GM23338 (cell line): Measurements from ENCODE around the gene C16orf95. TPM values are rescaled to one million over a fixed set of nuclear protein-coding genes. Genes with fewer than 3 reads are reported as not detected.

ENCODE experiments used
- ATAC-seq: fragments of 200-7000 bp; cut with Tn5 transposase; 3 replicates; pipeline ENCODE4 v1.9.1; 2020
- DNase-seq: peaks from one replicate; pipeline ENCODE4 v3.0.0-alpha.2; 2015; ENCODE audit warnings: low spot score
- H2AFZ ChIP-seq: fragments of 200-600 bp; sonication (generic); 2 replicates; pipeline ENCODE4 v1.8.0; 2016; ENCODE audit warnings: antibody characterized with exemption, mild to moderate bottlenecking, moderate library complexity
- H3F3A ChIP-seq: fragments of 200-600 bp; sonication (generic); replicated peaks from 2 replicates; pipeline ENCODE4 v1.8.0; 2017; ENCODE audit warnings: antibody characterized with exemption, mixed run types, low read depth
- H3K27ac ChIP-seq: fragments of 200-600 bp; sonication (generic); 2 replicates; pipeline ENCODE4 v1.6.1; 2016; ENCODE audit warnings: low read depth
- H3K27me3 ChIP-seq: fragments of 200-600 bp; sonication (generic); 2 replicates; pipeline ENCODE4 v1.8.0; 2016; ENCODE audit warnings: mild to moderate bottlenecking, mixed run types, moderate library complexity; ENCODE audit not compliant: insufficient read depth
- H3K36me3 ChIP-seq: fragments of 200-600 bp; sonication (generic); 2 replicates; pipeline ENCODE4 v1.8.0; 2016; ENCODE audit warnings: mild to moderate bottlenecking; ENCODE audit not compliant: insufficient read depth
- H3K4me1 ChIP-seq: fragments of 200-600 bp; sonication (generic); 2 replicates; pipeline ENCODE4 v1.8.0; 2016; ENCODE audit warnings: mild to moderate bottlenecking, moderate library complexity; ENCODE audit not compliant: insufficient read depth
- H3K4me2 ChIP-seq: fragments of 200-600 bp; sonication (generic); 2 replicates; pipeline ENCODE4 v1.7.1; 2017; ENCODE audit warnings: mixed run types
- H3K4me3 ChIP-seq: fragments of 200-600 bp; sonication (generic); 2 replicates; pipeline ENCODE4 v1.6.1; 2016; ENCODE audit warnings: mixed run types
- H3K79me2 ChIP-seq: fragments of 200-600 bp; sonication (generic); replicated peaks from 2 replicates; pipeline ENCODE4 v1.8.0; 2017; ENCODE audit warnings: mild to moderate bottlenecking; ENCODE audit not compliant: insufficient read depth
- H3K9me2 ChIP-seq: fragments of 200-600 bp; sonication (generic); 2 replicates; pipeline ENCODE4 v1.8.0; 2017; ENCODE audit not compliant: insufficient read depth
- H4K20me1 ChIP-seq: fragments of 200-600 bp; sonication (generic); replicated peaks from 2 replicates; pipeline ENCODE4 v1.8.0; 2017; ENCODE audit warnings: mild to moderate bottlenecking; ENCODE audit not compliant: insufficient read depth
- H3K27ac Mint-ChIP-seq: 2 replicates; pipeline ENCODE4 v1.8.0; 2020; ENCODE audit warnings: inconsistent platforms, mild to moderate bottlenecking, moderate library complexity, mixed read lengths
- H3K27me3 Mint-ChIP-seq: 3 replicates; pipeline ENCODE4 v1.8.0; 2022; ENCODE audit warnings: low read depth, mild to moderate bottlenecking, moderate library complexity, mixed read lengths, inconsistent platforms; ENCODE audit not compliant: insufficient read depth, poor library complexity
- H3K36me3 Mint-ChIP-seq: 3 replicates; pipeline ENCODE4 v1.8.0; 2021; ENCODE audit warnings: low read depth, mild to moderate bottlenecking, inconsistent platforms, moderate library complexity, mixed read lengths
- H3K4me1 Mint-ChIP-seq: 3 replicates; pipeline ENCODE4 v1.8.0; 2020; ENCODE audit warnings: mild to moderate bottlenecking, inconsistent platforms, mixed read lengths
- H3K4me3 Mint-ChIP-seq: 3 replicates; pipeline ENCODE4 v1.8.0; 2021; ENCODE audit warnings: moderate library complexity, mild to moderate bottlenecking, inconsistent platforms, mixed read lengths
- H3K9me3 Mint-ChIP-seq: 3 replicates; pipeline ENCODE4 v1.8.0; 2020; ENCODE audit warnings: moderate library complexity, mild to moderate bottlenecking, inconsistent platforms, mixed read lengths
- CREB1 ChIP-seq: fragments of 250-450 bp; sonication (Bioruptor Pico); IDR thresholded peaks from 2 replicates; pipeline ENCODE4 v1.5.0; 2020; ENCODE audit warnings: low read depth, mild to moderate bottlenecking, moderate library complexity
- EZH2 ChIP-seq: fragments of 200-600 bp; sonication (generic); IDR thresholded peaks from one replicate; pipeline ENCODE4 v1.8.0; 2017; ENCODE audit warnings: antibody characterized with exemption, mild to moderate bottlenecking, low read depth; ENCODE audit not compliant: unreplicated experiment
- EZH2phosphoT487 ChIP-seq: fragments of 200-600 bp; sonication (generic); IDR thresholded peaks from one replicate; pipeline ENCODE4 v1.8.1; 2018; ENCODE audit warnings: antibody characterized with exemption; ENCODE audit not compliant: unreplicated experiment
- JUNB ChIP-seq: IDR thresholded peaks from one replicate; pipeline ENCODE4 v1.6.1; 2016; ENCODE audit warnings: antibody characterized with exemption; ENCODE audit not compliant: unreplicated experiment
- NANOG ChIP-seq: IDR thresholded peaks from 2 replicates; pipeline ENCODE4 v1.6.1; 2016; ENCODE audit warnings: antibody characterized with exemption, borderline replicate concordance
- POLR2AphosphoS5 ChIP-seq: IDR thresholded peaks from 2 replicates; pipeline ENCODE4 v1.6.1; 2016; ENCODE audit warnings: antibody characterized with exemption, low read depth
- STAT1 ChIP-seq: IDR thresholded peaks from one replicate; pipeline ENCODE4 v1.6.1; 2016; ENCODE audit warnings: antibody characterized with exemption; ENCODE audit not compliant: unreplicated experiment
- ZNF114 ChIP-seq: fragments of 250-450 bp; sonication (Bioruptor Pico); IDR thresholded peaks from 2 replicates; pipeline ENCODE4 v1.5.0; 2020; ENCODE audit warnings: mild to moderate bottlenecking, moderate library complexity
- ZNF331 ChIP-seq: fragments of 250-450 bp; sonication (Bioruptor Pico); IDR thresholded peaks from 2 replicates; pipeline ENCODE4 v1.5.0; 2020; ENCODE audit warnings: low read depth, mild to moderate bottlenecking, moderate library complexity
- polyA plus RNA-seq: library from polyadenylated mRNA; unstranded; fragments of >200 nt; fragmentation: Nextera tagmentation; extraction: Ambion mirVana; gene quantifications from 2 replicates; pipeline ENCODE4 v1.2.1, GENCODE V29; 2016
- total RNA-seq: library from RNA; depleted of rRNA; stranded (reverse); fragments of >200 nt; shearing (Covaris generic); gene quantifications from 2 replicates; pipeline ENCODE4 v1.2.3, GENCODE V29; 2014
- TF ChIP-seq, protein P1 (sequence below): fragments of 250-450 bp; sonication (Bioruptor Pico); IDR thresholded peaks from 2 replicates; pipeline ENCODE4 v1.5.0; 2020; ENCODE audit warnings: mild to moderate bottlenecking, moderate library complexity
- TF ChIP-seq, protein P2 (sequence below): IDR thresholded peaks from one replicate; pipeline ENCODE4 v1.6.1; 2018; ENCODE audit warnings: antibody characterized with exemption; ENCODE audit not compliant: unreplicated experiment

The C16orf95 gene
- total and polyA plus RNA-seq, 2 experiments from 2014 or later, result 1.2 to 3.9 TPM

GRCh38 chr16:87345726-87346424 lies 28.7 kb upstream of the C16orf95 start:
- Histone ChIP-seq H2AFZ (no peak overlapping the region), H3K4me1 (no peaks in the 10 kb centered on the region), H3K4me2 (no peak overlapping the region), H3F3A (no peaks in the 10 kb centered on the region), H3K27ac (no peak overlapping the region), H3K9me2 (no peaks in the 10 kb centered on the region), H3K36me3 (no peaks in the 10 kb centered on the region; the same call in 1 of the 2 replicates), H3K79me2 (peaks cover 4% of the 10 kb centered on the region; the same call in 1 of the 2 replicates), H3K27me3 (no peaks in the 10 kb centered on the region), H3K4me3 (no peak overlapping the region), H4K20me1 (peaks cover 2% of the 10 kb centered on the region)
- Mint-ChIP-seq H3K36me3 (peaks cover 15% of the 10 kb centered on the region), H3K27me3 (peaks cover 13% of the 10 kb centered on the region), H3K4me1 (peaks cover 15% of the 10 kb centered on the region), H3K27ac (peak overlapping the region; percentile 87), H3K9me3 (no peaks in the 10 kb centered on the region; the same call in 2 of the 3 replicates), H3K4me3 (no peak overlapping the region)
- ATAC-seq (no peak), DNase-seq (no peak)
- TF ChIP-seq STAT1 (no peak), ZNF114 (CRISPR knock-in tag) (no peak)
- TF ChIP-seq, protein P1, sequence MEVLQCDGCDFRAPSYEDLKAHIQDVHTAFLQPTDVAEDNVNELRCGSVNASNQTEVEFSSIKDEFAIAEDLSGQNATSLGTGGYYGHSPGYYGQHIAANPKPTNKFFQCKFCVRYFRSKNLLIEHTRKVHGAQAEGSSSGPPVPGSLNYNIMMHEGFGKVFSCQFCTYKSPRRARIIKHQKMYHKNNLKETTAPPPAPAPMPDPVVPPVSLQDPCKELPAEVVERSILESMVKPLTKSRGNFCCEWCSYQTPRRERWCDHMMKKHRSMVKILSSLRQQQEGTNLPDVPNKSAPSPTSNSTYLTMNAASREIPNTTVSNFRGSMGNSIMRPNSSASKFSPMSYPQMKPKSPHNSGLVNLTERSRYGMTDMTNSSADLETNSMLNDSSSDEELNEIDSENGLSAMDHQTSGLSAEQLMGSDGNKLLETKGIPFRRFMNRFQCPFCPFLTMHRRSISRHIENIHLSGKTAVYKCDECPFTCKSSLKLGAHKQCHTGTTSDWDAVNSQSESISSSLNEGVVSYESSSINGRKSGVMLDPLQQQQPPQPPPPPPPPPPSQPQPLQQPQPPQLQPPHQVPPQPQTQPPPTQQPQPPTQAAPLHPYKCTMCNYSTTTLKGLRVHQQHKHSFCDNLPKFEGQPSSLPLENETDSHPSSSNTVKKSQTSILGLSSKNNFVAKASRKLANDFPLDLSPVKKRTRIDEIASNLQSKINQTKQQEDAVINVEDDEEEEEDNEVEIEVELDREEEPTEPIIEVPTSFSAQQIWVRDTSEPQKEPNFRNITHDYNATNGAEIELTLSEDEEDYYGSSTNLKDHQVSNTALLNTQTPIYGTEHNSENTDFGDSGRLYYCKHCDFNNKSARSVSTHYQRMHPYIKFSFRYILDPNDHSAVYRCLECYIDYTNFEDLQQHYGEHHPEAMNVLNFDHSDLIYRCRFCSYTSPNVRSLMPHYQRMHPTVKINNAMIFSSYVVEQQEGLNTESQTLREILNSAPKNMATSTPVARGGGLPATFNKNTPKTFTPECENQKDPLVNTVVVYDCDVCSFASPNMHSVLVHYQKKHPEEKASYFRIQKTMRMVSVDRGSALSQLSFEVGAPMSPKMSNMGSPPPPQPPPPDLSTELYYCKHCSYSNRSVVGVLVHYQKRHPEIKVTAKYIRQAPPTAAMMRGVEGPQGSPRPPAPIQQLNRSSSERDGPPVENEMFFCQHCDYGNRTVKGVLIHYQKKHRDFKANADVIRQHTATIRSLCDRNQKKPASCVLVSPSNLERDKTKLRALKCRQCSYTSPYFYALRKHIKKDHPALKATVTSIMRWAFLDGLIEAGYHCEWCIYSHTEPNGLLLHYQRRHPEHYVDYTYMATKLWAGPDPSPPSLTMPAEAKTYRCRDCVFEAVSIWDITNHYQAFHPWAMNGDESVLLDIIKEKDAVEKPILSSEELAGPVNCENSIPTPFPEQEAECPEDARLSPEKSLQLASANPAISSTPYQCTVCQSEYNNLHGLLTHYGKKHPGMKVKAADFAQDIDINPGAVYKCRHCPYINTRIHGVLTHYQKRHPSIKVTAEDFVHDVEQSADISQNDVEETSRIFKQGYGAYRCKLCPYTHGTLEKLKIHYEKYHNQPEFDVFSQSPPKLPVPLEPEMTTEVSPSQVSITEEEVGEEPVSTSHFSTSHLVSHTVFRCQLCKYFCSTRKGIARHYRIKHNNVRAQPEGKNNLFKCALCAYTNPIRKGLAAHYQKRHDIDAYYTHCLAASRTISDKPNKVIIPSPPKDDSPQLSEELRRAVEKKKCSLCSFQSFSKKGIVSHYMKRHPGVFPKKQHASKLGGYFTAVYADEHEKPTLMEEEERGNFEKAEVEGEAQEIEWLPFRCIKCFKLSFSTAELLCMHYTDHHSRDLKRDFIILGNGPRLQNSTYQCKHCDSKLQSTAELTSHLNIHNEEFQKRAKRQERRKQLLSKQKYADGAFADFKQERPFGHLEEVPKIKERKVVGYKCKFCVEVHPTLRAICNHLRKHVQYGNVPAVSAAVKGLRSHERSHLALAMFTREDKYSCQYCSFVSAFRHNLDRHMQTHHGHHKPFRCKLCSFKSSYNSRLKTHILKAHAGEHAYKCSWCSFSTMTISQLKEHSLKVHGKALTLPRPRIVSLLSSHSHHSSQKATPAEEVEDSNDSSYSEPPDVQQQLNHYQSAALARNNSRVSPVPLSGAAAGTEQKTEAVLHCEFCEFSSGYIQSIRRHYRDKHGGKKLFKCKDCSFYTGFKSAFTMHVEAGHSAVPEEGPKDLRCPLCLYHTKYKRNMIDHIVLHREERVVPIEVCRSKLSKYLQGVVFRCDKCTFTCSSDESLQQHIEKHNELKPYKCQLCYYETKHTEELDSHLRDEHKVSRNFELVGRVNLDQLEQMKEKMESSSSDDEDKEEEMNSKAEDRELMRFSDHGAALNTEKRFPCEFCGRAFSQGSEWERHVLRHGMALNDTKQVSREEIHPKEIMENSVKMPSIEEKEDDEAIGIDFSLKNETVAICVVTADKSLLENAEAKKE (CRISPR knock-in tag), result no peak

DNA sequence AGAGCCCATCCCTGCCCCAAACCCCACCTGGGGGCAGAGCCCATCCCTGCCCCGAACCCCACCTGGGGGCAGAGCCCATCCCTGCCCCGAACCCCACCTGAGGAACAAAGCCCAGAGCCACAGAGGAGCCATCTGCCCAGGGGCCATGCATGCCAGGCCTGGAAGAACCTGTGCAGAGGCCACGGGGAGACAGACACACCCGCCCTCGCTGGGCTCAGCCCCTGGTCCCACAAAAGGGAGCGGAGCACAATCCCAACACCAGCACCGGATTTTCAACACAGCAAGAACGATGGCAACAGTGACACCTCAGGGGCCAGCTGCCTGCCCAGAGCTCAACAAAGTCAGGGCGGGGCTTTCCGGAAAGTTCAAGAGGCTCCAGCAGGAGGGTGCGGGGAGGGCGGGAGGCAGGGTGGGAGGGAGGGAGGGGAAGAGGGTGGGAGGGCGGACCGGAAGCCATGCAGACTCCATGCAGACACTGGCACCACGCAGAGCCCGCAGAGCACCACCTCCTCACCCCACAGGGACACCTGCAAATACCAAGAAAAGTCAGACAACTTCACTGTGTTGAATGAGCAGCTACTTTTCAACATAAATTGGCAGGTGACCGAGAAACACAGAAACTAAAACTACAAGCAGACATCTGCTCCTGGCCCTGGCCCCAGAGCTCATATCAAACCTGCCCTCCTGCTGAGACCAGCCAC lies 27.9 kb upstream of the C16orf95 start:
- H4K20me1 ChIP-seq, result peaks cover 4% of the 10 kb centered on the region
- no peak overlapping the region for H2AFZ ChIP-seq
- Mint-ChIP-seq H3K27ac (peak overlapping the region; percentile 87), H3K9me3 (no peaks in the 10 kb centered on the region; the same call in 2 of the 3 replicates), H3K27me3 (peaks cover 13% of the 10 kb centered on the region), H3K36me3 (peaks cover 15% of the 10 kb centered on the region), H3K4me3 (no peak overlapping the region), H3K4me1 (peaks cover 15% of the 10 kb centered on the region)
- H3K9me2 ChIP-seq, result no peaks in the 10 kb centered on the region
- DNase-seq (peak; percentile 36), ATAC-seq (peak; percentile 38)
- H3F3A ChIP-seq, result no peaks in the 10 kb centered on the region
- no peak overlapping the region for H3K4me3 ChIP-seq
- no peaks in the 10 kb centered on the region; the same call in 1 of the 2 replicates for H3K36me3 ChIP-seq
- H3K4me1 ChIP-seq, result no peaks in the 10 kb centered on the region
- no peak overlapping the region for H3K4me2 ChIP-seq
- H3K27ac ChIP-seq, result no peak overlapping the region
- no peaks in the 10 kb centered on the region for H3K27me3 ChIP-seq
- H3K79me2 ChIP-seq, result peaks cover 4% of the 10 kb centered on the region; the same call in 1 of the 2 replicates
- no peak for TF ChIP-seq NANOG
- TF ChIP-seq ZNF114 (CRISPR knock-in tag), result no peak
- no peak for TF ChIP-seq STAT1
- TF ChIP-seq POLR2AphosphoS5, result no peak
- TF ChIP-seq EZH2, result no peak
- TF ChIP-seq CREB1 (CRISPR knock-in tag), result no peak
- no peak for TF ChIP-seq EZH2phosphoT487
- no peak for TF ChIP-seq JUNB
- TF ChIP-seq ZNF331 (CRISPR knock-in tag), result no peak
- TF ChIP-seq, protein P2, sequence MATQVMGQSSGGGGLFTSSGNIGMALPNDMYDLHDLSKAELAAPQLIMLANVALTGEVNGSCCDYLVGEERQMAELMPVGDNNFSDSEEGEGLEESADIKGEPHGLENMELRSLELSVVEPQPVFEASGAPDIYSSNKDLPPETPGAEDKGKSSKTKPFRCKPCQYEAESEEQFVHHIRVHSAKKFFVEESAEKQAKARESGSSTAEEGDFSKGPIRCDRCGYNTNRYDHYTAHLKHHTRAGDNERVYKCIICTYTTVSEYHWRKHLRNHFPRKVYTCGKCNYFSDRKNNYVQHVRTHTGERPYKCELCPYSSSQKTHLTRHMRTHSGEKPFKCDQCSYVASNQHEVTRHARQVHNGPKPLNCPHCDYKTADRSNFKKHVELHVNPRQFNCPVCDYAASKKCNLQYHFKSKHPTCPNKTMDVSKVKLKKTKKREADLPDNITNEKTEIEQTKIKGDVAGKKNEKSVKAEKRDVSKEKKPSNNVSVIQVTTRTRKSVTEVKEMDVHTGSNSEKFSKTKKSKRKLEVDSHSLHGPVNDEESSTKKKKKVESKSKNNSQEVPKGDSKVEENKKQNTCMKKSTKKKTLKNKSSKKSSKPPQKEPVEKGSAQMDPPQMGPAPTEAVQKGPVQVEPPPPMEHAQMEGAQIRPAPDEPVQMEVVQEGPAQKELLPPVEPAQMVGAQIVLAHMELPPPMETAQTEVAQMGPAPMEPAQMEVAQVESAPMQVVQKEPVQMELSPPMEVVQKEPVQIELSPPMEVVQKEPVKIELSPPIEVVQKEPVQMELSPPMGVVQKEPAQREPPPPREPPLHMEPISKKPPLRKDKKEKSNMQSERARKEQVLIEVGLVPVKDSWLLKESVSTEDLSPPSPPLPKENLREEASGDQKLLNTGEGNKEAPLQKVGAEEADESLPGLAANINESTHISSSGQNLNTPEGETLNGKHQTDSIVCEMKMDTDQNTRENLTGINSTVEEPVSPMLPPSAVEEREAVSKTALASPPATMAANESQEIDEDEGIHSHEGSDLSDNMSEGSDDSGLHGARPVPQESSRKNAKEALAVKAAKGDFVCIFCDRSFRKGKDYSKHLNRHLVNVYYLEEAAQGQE, result no peak
